ENCODE results near the gene FAM124B.

GRCh38 chr2:224378701-224379097 lies 23.2 kb downstream of the FAM124B start:
- TF ChIP-seq CTCF (conservative IDR thresholded peaks at IDR 0.05; ENCODE audit: low read depth, low read length) = no peak
- no peak for TF ChIP-seq EZH2 (IDR thresholded peaks at IDR 0.05; ENCODE audit: low read length, unreplicated experiment)
- TF ChIP-seq EZH2phosphoT487 (IDR thresholded peaks at IDR 0.05; ENCODE audit: borderline replicate concordance, low read length) = no peak

All from PC-3 (cell line).